Measurements from ENCODE around the gene PTPN12. TPM values are rescaled to one million over a fixed set of nuclear protein-coding genes. Genes with fewer than 3 reads are reported as not detected.

Gene PTPN12
- total RNA-seq, 1 experiment from 2014 or later = 118 TPM

- no peaks in the 10 kb centered on the region for H3K27me3 ChIP-seq (ENCODE audit: insufficient read depth, low read depth)
- intact Hi-C loops (cut with micrococcal nuclease; ENCODE audit: unreplicated experiment) = no loop called here
- no peak overlapping the region for H3K4me3 ChIP-seq
- peaks cover 21% of the 10 kb centered on the region for H3F3A ChIP-seq (ENCODE audit: insufficient read depth, low read depth)
- no peaks in the 10 kb centered on the region for H3K36me3 ChIP-seq (ENCODE audit: low read depth)
- POLR2A ChIA-PET (ENCODE audit: unreplicated experiment) = interaction anchor here (0.6 kb wide), 4 partner anchors 16 to 426 kb away, joined by 3 to 11 read pairs (median 5); no protein-coding TSS in a partner anchor
- 0 out of 2 replicates have a peak, but pooled peaks cover 12% of the 10 kb centered on the region for H3K79me2 ChIP-seq (ENCODE audit: low read depth)
- peaks cover 33% of the 10 kb centered on the region for H3K4me1 ChIP-seq (replicated peaks; ENCODE audit: insufficient read depth)
- no peaks in the 10 kb centered on the region for H4K20me1 ChIP-seq (ENCODE audit: insufficient read depth)
- TF ChIP-seq EZH2 (IDR thresholded peaks at IDR 0.05; ENCODE audit: low read depth) (no peak), CTCF (conservative IDR thresholded peaks at IDR 0.05) (no peak)
- CTCF ChIA-PET = interaction anchor here (0.5 to 0.7 kb wide), 2 partner anchors 249 to 1237 kb away, joined by 3 to 4 read pairs; no protein-coding TSS in a partner anchor
- DNase-seq = peak in 1 of 2 experiments; percentile 94
- H3K27ac ChIP-seq = peak overlapping the region; percentile 99
- no peak overlapping the region for H2AFZ ChIP-seq
- H3K9me2 ChIP-seq (ENCODE audit: insufficient read depth) = peaks cover 4% of the 10 kb centered on the region; the same call in 1 of the 2 replicates
- BruUV-seq (replicated peaks) = no TSS peak
- no peaks in the 10 kb centered on the region for H3K9me3 ChIP-seq (ENCODE audit: insufficient read depth, low read depth)
- peak overlapping the region; percentile 64 for H3K4me2 ChIP-seq
Measured at GRCh38 chr7:77528368-77528767, 8.7 kb upstream of the PTPN12 start.

GRCh38 chr7:77529279-77529678, 7.8 kb upstream of the PTPN12 start:
- no peak for DNase-seq
- H3K4me1 ChIP-seq (replicated peaks; ENCODE audit: insufficient read depth) = peaks cover 33% of the 10 kb centered on the region
- TF ChIP-seq EZH2 (IDR thresholded peaks at IDR 0.05; ENCODE audit: low read depth) (no peak), CTCF (conservative IDR thresholded peaks at IDR 0.05) (no peak)
- H3K4me3 ChIP-seq = no peak overlapping the region
- H3K27ac ChIP-seq = peak overlapping the region; percentile 99
- 0 out of 2 replicates have a peak, but pooled peaks cover 12% of the 10 kb centered on the region for H3K79me2 ChIP-seq (ENCODE audit: low read depth)
- H3K27me3 ChIP-seq (ENCODE audit: insufficient read depth, low read depth) = no peaks in the 10 kb centered on the region
- H3K9me3 ChIP-seq (ENCODE audit: insufficient read depth, low read depth) = no peaks in the 10 kb centered on the region
- no peak overlapping the region for H2AFZ ChIP-seq
- peaks cover 21% of the 10 kb centered on the region for H3F3A ChIP-seq (ENCODE audit: insufficient read depth, low read depth)
- BruUV-seq (replicated peaks) = no TSS peak
- no peak overlapping the region for H3K4me2 ChIP-seq
- ChIA-PET CTCF (no interaction called here), POLR2A (ENCODE audit: unreplicated experiment) (no interaction called here)
- intact Hi-C loops (cut with micrococcal nuclease; ENCODE audit: unreplicated experiment) = no loop called here
- H3K9me2 ChIP-seq (ENCODE audit: insufficient read depth) = peaks cover 4% of the 10 kb centered on the region; the same call in 1 of the 2 replicates
- H4K20me1 ChIP-seq (ENCODE audit: insufficient read depth) = no peaks in the 10 kb centered on the region
- H3K36me3 ChIP-seq (ENCODE audit: low read depth) = no peaks in the 10 kb centered on the region

DNA sequence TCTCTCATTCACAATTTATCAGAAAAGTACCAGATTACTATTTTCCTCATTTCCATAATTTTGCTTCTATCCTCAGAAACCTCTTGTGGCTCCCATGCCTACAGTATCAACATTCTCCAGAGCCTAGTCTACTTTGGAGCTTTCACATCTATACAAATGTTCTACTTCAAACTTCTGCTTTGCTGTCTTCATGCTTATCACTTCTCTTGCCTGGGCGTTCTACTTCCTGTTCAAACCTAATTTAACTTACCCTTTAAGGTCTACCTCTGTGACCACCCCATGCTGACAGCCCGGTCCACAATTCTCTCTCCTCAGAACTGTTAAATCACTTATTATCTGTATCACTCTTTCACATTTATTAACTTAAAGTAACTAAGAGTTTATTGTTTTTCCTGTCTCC, 6.1 kb upstream of the PTPN12 start:
- H3K4me3 ChIP-seq = no peak overlapping the region
- ChIA-PET POLR2A (ENCODE audit: unreplicated experiment) (no interaction called here), CTCF (no interaction called here)
- peak overlapping the region; percentile 51; the same call in 1 of the 2 replicates for H3K27ac ChIP-seq
- peaks cover 4% of the 10 kb centered on the region; the same call in 1 of the 2 replicates for H3K9me2 ChIP-seq (ENCODE audit: insufficient read depth)
- H3K4me2 ChIP-seq = no peak overlapping the region
- intact Hi-C loops (cut with micrococcal nuclease; ENCODE audit: unreplicated experiment) = no loop called here
- no peaks in the 10 kb centered on the region for H3K27me3 ChIP-seq (ENCODE audit: insufficient read depth, low read depth)
- H4K20me1 ChIP-seq (ENCODE audit: insufficient read depth) = no peaks in the 10 kb centered on the region
- H3F3A ChIP-seq (ENCODE audit: insufficient read depth, low read depth) = peaks cover 27% of the 10 kb centered on the region
- H2AFZ ChIP-seq = no peak overlapping the region
- peaks cover 36% of the 10 kb centered on the region for H3K4me1 ChIP-seq (replicated peaks; ENCODE audit: insufficient read depth)
- no peak for TF ChIP-seq CTCF (conservative IDR thresholded peaks at IDR 0.05)
- TF ChIP-seq EZH2 (IDR thresholded peaks at IDR 0.05; ENCODE audit: low read depth) = no peak
- H3K36me3 ChIP-seq (ENCODE audit: low read depth) = no peaks in the 10 kb centered on the region
- peaks cover 23% of the 10 kb centered on the region for H3K79me2 ChIP-seq (ENCODE audit: low read depth)
- H3K9me3 ChIP-seq (ENCODE audit: insufficient read depth, low read depth) = no peaks in the 10 kb centered on the region
- no TSS peak for BruUV-seq (replicated peaks)
- no peak for DNase-seq

All from PC-9 (cell line).